DMS153 (cell line): ENCODE data around the gene ARID3A.

ENCODE experiments used
- DNase-seq: peaks from one replicate; lab custom pipeline; 2025; lab: John Stamatoyannopoulos, UW

Gene ARID3A

GRCh38 chr19:991174-991931, 65.5 kb downstream of the ARID3A start:
- no peak for DNase-seq

- DNase-seq: no peak
Observed at GRCh38 chr19:991932-992669, 66.3 kb downstream of the ARID3A start.

GRCh38 chr19:992670-993055, 66.8 kb downstream of the ARID3A start:
- DNase-seq: no peak

DNA sequence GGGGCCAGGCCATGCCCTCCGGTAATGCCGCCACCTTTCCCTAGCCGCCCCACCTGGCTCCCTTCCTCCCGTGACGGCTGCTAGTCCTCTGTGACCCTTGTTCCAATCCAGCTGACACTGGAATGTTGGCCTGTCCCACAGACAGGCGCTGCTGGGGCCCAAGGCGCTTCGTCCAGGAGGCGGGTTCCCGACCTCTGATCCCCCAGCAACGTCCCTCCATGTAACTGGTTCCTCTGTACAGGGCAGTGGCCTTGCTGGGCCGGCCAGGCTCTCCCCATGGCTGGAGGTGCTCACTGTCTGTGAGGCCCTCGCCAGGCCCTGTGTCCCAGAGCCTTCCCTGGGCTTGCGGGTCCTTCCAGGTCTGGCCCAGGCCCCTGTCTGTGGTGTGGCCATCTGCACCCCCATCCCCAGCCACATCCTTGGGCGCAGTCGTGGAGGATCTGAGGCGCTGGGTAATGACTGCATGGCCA, 67.6 kb downstream of the ARID3A start:
- DNase-seq: no peak

DNA sequence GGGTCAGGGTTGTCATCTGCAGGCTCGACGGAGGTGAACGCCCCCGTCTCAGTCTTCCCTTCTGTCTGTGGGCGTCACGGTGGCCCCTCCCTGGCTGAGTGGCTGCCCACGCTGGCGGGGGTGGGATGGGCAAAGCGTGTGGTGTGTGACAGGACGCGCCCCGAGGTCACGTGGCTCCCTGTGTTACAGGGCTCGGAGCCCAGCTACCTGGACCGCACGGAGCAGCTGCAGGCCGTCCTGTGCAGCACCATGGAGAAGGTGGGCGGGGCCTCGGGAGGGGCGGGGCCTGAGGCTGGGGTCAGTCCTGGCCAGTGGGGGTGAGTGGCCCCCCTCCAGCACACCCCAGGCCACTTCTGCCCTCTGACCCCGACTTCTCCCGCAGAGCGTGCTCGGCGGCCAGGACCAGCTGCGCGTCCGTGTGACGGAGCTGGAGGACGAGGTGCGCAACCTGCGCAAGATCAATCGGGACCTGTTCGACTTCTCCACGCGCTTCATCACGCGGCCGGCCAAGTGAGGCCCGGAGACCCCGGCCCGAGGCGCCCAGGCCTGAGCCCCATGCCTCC, 68.1 kb downstream of the ARID3A start:
- DNase-seq: no peak

DNA sequence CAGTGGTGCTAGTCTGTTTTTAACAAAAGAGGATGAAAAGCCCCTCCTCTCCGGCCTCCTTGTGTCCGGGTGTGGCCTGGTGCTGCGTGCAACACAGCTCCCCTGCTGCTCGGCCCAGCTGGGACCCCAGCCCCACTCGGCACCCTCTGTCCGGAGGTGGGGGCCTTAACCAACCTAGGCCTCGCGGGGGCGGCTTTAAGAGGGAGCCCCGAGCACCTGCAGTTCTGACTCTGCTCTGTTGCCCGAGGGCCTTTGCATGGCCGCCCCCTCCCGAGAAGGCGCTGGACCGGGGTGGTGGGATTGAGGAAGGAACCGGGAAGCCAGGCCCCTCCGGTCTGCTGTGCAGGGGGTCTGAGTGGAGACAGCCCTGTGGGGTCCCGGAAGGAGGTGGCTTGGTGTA, 68.7 kb downstream of the ARID3A start:
- no peak for DNase-seq

- no peak for DNase-seq
Observed at GRCh38 chr19:995051-995827, 69.4 kb downstream of the ARID3A start.

GRCh38 chr19:996051-996838, 70.4 kb downstream of the ARID3A start:
- DNase-seq: no peak

- DNase-seq: no peak
Observed at GRCh38 chr19:998064-998463, 72.2 kb downstream of the ARID3A start.

GRCh38 chr19:999379-999719, 73.5 kb downstream of the ARID3A start:
- DNase-seq: no peak

- no peak for DNase-seq
Observed at GRCh38 chr19:1000095-1000494, 74.3 kb downstream of the ARID3A start, which contains the start of gene GRIN3B. Gene GRIN3B (plus strand): TSS chr19:1000419. CDS start chr19:1000438, 19 bp downstream.

DNA sequence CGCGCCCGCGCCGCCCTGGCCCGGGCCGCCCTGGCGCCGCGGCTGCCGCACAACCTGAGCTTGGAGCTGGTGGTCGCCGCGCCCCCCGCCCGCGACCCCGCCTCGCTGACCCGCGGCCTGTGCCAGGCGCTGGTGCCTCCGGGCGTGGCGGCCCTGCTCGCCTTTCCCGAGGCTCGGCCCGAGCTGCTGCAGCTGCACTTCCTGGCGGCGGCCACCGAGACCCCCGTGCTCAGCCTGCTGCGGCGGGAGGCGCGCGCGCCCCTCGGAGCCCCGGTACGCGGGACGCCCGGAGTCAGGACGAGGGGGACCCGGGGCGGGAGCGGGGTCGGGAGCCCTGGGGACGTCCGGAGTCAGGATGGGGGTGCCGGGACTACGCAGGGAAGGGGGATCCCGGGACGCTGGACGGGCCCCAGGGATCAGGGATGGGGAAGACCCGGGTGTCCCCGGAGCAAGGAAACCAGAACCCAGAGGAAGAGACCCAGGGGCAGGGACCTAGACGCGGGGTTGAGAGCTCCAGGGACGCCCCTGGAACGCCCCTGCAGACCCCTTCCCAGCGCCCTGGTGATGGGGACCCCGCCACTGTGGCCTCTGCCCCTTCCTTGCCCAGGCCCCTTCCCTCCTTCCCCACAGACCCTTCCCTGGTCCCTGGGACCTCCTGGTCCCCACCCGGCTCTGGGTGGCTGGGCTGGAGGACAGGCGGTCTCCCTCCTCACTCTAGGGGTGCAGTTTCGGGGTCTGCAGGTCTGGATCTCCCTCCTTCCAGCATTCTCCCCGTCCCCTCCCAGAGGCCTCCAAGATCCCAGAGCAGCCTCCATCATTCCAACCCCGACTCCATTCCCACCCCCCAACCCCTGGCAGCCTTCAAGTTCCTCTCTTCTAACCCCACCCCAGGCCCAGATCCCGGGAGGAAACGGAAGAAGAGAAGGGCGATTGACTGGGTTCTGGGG, 75.0 kb downstream of the ARID3A start:
- DNase-seq: no peak

GRCh38 chr19:1001538-1002166, 75.8 kb downstream of the ARID3A start:
- no peak for DNase-seq

GRCh38 chr19:1002600-1002999, 76.8 kb downstream of the ARID3A start:
- no peak for DNase-seq

GRCh38 chr19:1003283-1003682, 77.4 kb downstream of the ARID3A start:
- no peak for DNase-seq

GRCh38 chr19:1004204-1004802, 78.5 kb downstream of the ARID3A start:
- no peak for DNase-seq

- DNase-seq: no peak
Observed at GRCh38 chr19:1004803-1005664, 79.2 kb downstream of the ARID3A start.

GRCh38 chr19:1006711-1007398, 81.0 kb downstream of the ARID3A start:
- no peak for DNase-seq
